ENCODE results near the gene RALGAPA2. TPM values are rescaled to one million over a fixed set of nuclear protein-coding genes. Genes with fewer than 3 reads are reported as not detected.

RALGAPA2 gene
- total RNA-seq, 6 experiments from 2014 or later, result 2.4 to 3.7 (median 3.2) TPM

DNA sequence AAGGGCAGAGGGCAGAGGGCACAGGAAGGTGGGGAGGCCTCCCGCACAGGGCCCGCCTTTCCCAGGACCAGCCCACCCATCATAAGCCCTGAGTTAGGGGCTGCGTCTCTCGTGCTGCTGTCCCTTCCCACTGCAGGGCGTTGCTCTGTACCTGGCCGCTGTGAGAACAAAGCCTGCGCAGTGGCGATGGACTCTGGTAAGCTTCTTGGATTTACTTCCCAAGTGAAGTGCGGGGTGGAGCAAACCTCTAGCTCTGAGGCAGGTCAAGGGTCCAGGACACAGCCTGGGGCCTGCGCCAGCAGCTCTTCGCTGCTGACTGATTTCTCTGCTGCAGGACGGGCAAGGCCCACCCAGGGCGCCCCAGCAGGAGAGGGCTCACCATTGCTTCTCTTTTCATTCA lies 320.7 kb downstream of the RALGAPA2 start:
- Mint-ChIP-seq H3K27ac (no peak overlapping the region), H3K9me3 (no peaks in the 10 kb centered on the region), H3K36me3 (ENCODE audit: low read depth) (no peaks in the 10 kb centered on the region), H3K4me1 (ENCODE audit: low read depth) (peaks cover 18% of the 10 kb centered on the region), H3K4me3 (no peak overlapping the region), H3K27me3 (ENCODE audit: insufficient read depth) (peaks cover 4% of the 10 kb centered on the region; the same call in 1 of the 2 replicates)
- DNase-seq, result no peak
- TF ChIP-seq, protein P1, sequence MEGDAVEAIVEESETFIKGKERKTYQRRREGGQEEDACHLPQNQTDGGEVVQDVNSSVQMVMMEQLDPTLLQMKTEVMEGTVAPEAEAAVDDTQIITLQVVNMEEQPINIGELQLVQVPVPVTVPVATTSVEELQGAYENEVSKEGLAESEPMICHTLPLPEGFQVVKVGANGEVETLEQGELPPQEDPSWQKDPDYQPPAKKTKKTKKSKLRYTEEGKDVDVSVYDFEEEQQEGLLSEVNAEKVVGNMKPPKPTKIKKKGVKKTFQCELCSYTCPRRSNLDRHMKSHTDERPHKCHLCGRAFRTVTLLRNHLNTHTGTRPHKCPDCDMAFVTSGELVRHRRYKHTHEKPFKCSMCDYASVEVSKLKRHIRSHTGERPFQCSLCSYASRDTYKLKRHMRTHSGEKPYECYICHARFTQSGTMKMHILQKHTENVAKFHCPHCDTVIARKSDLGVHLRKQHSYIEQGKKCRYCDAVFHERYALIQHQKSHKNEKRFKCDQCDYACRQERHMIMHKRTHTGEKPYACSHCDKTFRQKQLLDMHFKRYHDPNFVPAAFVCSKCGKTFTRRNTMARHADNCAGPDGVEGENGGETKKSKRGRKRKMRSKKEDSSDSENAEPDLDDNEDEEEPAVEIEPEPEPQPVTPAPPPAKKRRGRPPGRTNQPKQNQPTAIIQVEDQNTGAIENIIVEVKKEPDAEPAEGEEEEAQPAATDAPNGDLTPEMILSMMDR (IDR thresholded peaks at IDR 0.05), result no peak

DNA sequence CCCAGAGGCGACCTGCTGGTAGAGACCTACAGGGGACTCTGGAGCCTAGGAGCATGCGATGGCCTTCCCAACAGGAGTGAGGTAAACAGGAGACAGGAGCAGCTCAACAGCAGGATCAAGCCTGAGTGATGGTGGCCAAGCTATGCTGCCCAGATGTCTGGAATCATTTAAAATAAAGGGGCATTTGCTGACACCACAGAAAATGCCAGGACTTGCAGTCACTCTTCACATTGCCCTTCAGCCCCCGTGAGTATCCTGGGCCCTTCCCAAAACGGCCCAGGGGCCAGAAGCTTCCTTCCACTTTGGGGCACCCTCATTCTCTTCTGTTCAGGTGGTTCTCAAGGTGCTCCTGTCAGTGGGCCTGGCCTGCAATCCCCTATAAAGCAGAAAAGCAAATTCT lies 321.3 kb downstream of the RALGAPA2 start:
- peaks cover 2% of the 10 kb centered on the region; the same call in 1 of the 2 replicates for H3K27me3 Mint-ChIP-seq (ENCODE audit: insufficient read depth)
- no peak overlapping the region for H3K4me3 Mint-ChIP-seq
- DNase-seq, result no peak
- no peak overlapping the region for H3K27ac Mint-ChIP-seq
- no peaks in the 10 kb centered on the region for H3K36me3 Mint-ChIP-seq (ENCODE audit: low read depth)
- no peaks in the 10 kb centered on the region for H3K9me3 Mint-ChIP-seq
- TF ChIP-seq, protein P1 (IDR thresholded peaks at IDR 0.05), result no peak
- peaks cover 18% of the 10 kb centered on the region for H3K4me1 Mint-ChIP-seq (ENCODE audit: low read depth)

DNA sequence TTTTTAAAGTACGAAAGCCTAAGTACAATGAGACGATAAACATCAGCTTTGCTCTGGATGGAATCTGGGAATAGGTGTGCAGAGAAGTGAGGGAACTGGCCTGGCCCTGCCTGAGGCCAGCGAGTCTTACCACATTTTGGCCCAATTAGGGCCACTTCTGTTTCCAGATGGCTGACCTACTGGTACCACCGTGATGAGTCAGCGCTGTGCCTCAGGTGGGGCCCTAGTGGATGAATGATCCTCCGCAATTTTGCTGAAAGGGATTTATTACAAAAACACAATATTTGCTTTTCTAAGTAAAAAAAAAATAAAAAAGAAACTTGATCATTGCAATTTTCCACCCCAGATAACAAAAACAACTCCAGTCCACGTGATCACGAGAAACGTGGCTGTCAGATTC lies 322.1 kb downstream of the RALGAPA2 start:
- Mint-ChIP-seq H3K27me3 (ENCODE audit: insufficient read depth) (peaks cover 2% of the 10 kb centered on the region; the same call in 1 of the 2 replicates), H3K27ac (no peak overlapping the region), H3K9me3 (no peaks in the 10 kb centered on the region), H3K4me1 (ENCODE audit: low read depth) (peaks cover 18% of the 10 kb centered on the region), H3K4me3 (no peak overlapping the region), H3K36me3 (ENCODE audit: low read depth) (no peaks in the 10 kb centered on the region)
- DNase-seq, result no peak
- TF ChIP-seq, protein P1 (IDR thresholded peaks at IDR 0.05), result no peak

- H3K9me3 Mint-ChIP-seq, result no peaks in the 10 kb centered on the region
- no peaks in the 10 kb centered on the region for H3K36me3 Mint-ChIP-seq (ENCODE audit: low read depth)
- no peak for DNase-seq
- no peak overlapping the region for H3K27ac Mint-ChIP-seq
- H3K4me3 Mint-ChIP-seq, result no peak overlapping the region
- TF ChIP-seq, protein P1 (IDR thresholded peaks at IDR 0.05), result no peak
- H3K27me3 Mint-ChIP-seq (ENCODE audit: insufficient read depth), result peaks cover 12% of the 10 kb centered on the region
- H3K4me1 Mint-ChIP-seq (ENCODE audit: low read depth), result no peaks in the 10 kb centered on the region
Measured at GRCh38 chr20:20386192-20386591, 326.3 kb downstream of the RALGAPA2 start.

- H3K36me3 Mint-ChIP-seq (ENCODE audit: low read depth), result 0 out of 2 replicates have a peak, but pooled peaks cover 7% of the 10 kb centered on the region
- TF ChIP-seq, protein P1 (IDR thresholded peaks at IDR 0.05), result no peak
- no peak overlapping the region for H3K4me3 Mint-ChIP-seq
- H3K9me3 Mint-ChIP-seq, result peaks cover 4% of the 10 kb centered on the region
- peaks cover 11% of the 10 kb centered on the region for H3K4me1 Mint-ChIP-seq (ENCODE audit: low read depth)
- H3K27ac Mint-ChIP-seq, result no peak overlapping the region
- peaks cover 32% of the 10 kb centered on the region for H3K27me3 Mint-ChIP-seq (ENCODE audit: insufficient read depth)
- DNase-seq, result no peak
Measured at GRCh38 chr20:20375862-20376261, 336.6 kb downstream of the RALGAPA2 start.
